Suprapubic skin (tissue), 4 donors: ENCODE data around the gene FAM107A.

Experiments used
- CTCF ChIP-seq, 2 donors: fragments of 200-600 bp in 1 of 2; fragments of 450-650 bp in 1 of 2; sonication (generic) in 1 of 2; IDR thresholded peaks; one replicate each; pipeline ENCODE4 v1.5.1; 2016 to 2019; ENCODE audit warnings: antibody characterized with exemption in 2 of 2, mild to moderate bottlenecking in 1 of 2, moderate library complexity in 1 of 2
- POLR2A ChIP-seq, 2 donors: fragments of 450-650 bp; IDR thresholded peaks; one replicate each; pipeline ENCODE4 v1.6.1; 2017; ENCODE audit warnings: antibody characterized with exemption in 2 of 2, mild to moderate bottlenecking in 2 of 2, moderate library complexity in 2 of 2
- POLR2AphosphoS5 ChIP-seq, 3 donors: sonication (generic); formaldehyde crosslinking; IDR thresholded peaks; one replicate each; pipeline ENCODE4 v1.6.1; 2017; ENCODE audit warnings: antibody characterized with exemption in 3 of 3

GRCh38 chr3:58551636-58552180, 25.5 kb downstream of the FAM107A start:
- TF ChIP-seq CTCF (IDR thresholded peaks at IDR 0.05), result no peak
- TF ChIP-seq POLR2AphosphoS5 (IDR thresholded peaks at IDR 0.05), result no peak
- no peak for TF ChIP-seq POLR2A (IDR thresholded peaks at IDR 0.05)
